Measurements from ENCODE around the gene TEC. TPM values are rescaled to one million over a fixed set of nuclear protein-coding genes. Genes with fewer than 3 reads are reported as not detected.
A peak's percentile ranks its signal among the peaks of the same experiment; 100 is the strongest.

TEC gene
- total and polyA plus RNA-seq, 2 experiments from 2014 or later: 3.2 to 4.0 TPM

- Histone ChIP-seq H3K9me3 (ENCODE audit: low read depth) (no peaks in the 10 kb centered on the region), H3K4me1 (ENCODE audit: low read depth) (peaks cover 19% of the 10 kb centered on the region), H3K27ac (no peak overlapping the region), H3K36me3 (no peaks in the 10 kb centered on the region), H3K27me3 (no peaks in the 10 kb centered on the region), H3K4me3 (no peak overlapping the region)
- TF ChIP-seq CTCF (IDR thresholded peaks at IDR 0.05; ENCODE audit: low read depth, low read length): no peak
- DNase-seq (ENCODE audit: low read depth in 1 of 2, low spot score in 1 of 2): peak in 1 of 2 donors; percentile 29
Measured at GRCh38 chr4:48129307-48130014, 140.2 kb downstream of the TEC start.

GRCh38 chr4:48127682-48128404 lies 141.8 kb downstream of the TEC start:
- peak; percentile 80 to 94 for DNase-seq (ENCODE audit: low read depth in 1 of 2, low spot score in 1 of 2)
- Histone ChIP-seq H3K36me3 (no peaks in the 10 kb centered on the region), H3K4me3 (no peak overlapping the region), H3K9me3 (ENCODE audit: low read depth) (no peaks in the 10 kb centered on the region), H3K27me3 (no peaks in the 10 kb centered on the region), H3K4me1 (ENCODE audit: low read depth) (peaks cover 19% of the 10 kb centered on the region), H3K27ac (peak overlapping the region; percentile 35)
- peak; percentile 67 for TF ChIP-seq CTCF (IDR thresholded peaks at IDR 0.05; ENCODE audit: low read depth, low read length)

GRCh38 chr4:48127231-48127630 lies 142.4 kb downstream of the TEC start:
- Histone ChIP-seq H3K27ac (peak overlapping the region; percentile 35), H3K4me3 (no peak overlapping the region)

GRCh38 chr4:48126621-48127020 lies 143.0 kb downstream of the TEC start:
- peak overlapping the region; percentile 35 for H3K27ac ChIP-seq
- no peak for DNase-seq (ENCODE audit: low read depth in 1 of 2, low spot score in 1 of 2)
- H3K36me3 ChIP-seq: no peaks in the 10 kb centered on the region
- no peaks in the 10 kb centered on the region for H3K9me3 ChIP-seq (ENCODE audit: low read depth)
- no peaks in the 10 kb centered on the region for H3K27me3 ChIP-seq
- TF ChIP-seq CTCF (IDR thresholded peaks at IDR 0.05; ENCODE audit: low read depth, low read length): no peak
- H3K4me1 ChIP-seq (ENCODE audit: low read depth): peaks cover 15% of the 10 kb centered on the region
- no peak overlapping the region for H3K4me3 ChIP-seq

More at GRCh38 chr4:48127231-48127630, 142.4 kb downstream of the TEC start:
- H3K36me3 ChIP-seq: no peaks in the 10 kb centered on the region
- peaks cover 19% of the 10 kb centered on the region for H3K4me1 ChIP-seq (ENCODE audit: low read depth)
- H3K9me3 ChIP-seq (ENCODE audit: low read depth): no peaks in the 10 kb centered on the region
- H3K27me3 ChIP-seq: no peaks in the 10 kb centered on the region
- peak in 1 of 2 donors; percentile 26 for DNase-seq (ENCODE audit: low read depth in 1 of 2, low spot score in 1 of 2)
- no peak for TF ChIP-seq CTCF (IDR thresholded peaks at IDR 0.05; ENCODE audit: low read depth, low read length)

GRCh38 chr4:48124870-48125269 lies 144.8 kb downstream of the TEC start:
- no peaks in the 10 kb centered on the region for H3K36me3 ChIP-seq
- H3K4me3 ChIP-seq: no peak overlapping the region
- no peaks in the 10 kb centered on the region for H3K9me3 ChIP-seq (ENCODE audit: low read depth)
- H3K4me1 ChIP-seq (ENCODE audit: low read depth): peaks cover 14% of the 10 kb centered on the region
- no peak for DNase-seq (ENCODE audit: low read depth in 1 of 2, low spot score in 1 of 2)
- H3K27ac ChIP-seq: no peak overlapping the region
- no peaks in the 10 kb centered on the region for H3K27me3 ChIP-seq
- TF ChIP-seq CTCF (IDR thresholded peaks at IDR 0.05; ENCODE audit: low read depth, low read length): no peak
